Gastrocnemius medialis (tissue), 4 donors: ENCODE data around the gene HSBP1L1. TPM values are rescaled to one million over a fixed set of nuclear protein-coding genes. Genes with fewer than 3 reads are reported as not detected.
"Not testable (repeated sequence)": the region's sequence is repeated elsewhere in the genome, so short reads cannot be mapped to it uniquely, and the experiment has no call there.

ENCODE experiments used
- ATAC-seq, 2 donors: fragments of 150-250 bp; one replicate each; pipeline ENCODE4 v1.9.1; 2016
- DNase-seq, 2 donors: peaks; one replicate each; pipeline ENCODE4 v3.0.0-alpha.2; 2019
- H3K27ac ChIP-seq, 4 donors: fragments of 200-600 bp; sonication (generic); 1 replicate in 1 of 4; 2 replicates in 3 of 4; pipeline ENCODE4 v1.5.1; 2016 to 2018; ENCODE audit warnings: mild to moderate bottlenecking in 2 of 4, moderate library complexity in 1 of 4
- H3K27me3 ChIP-seq, 3 donors: fragments of 200-600 bp; sonication (generic) in 2 of 3; 1 replicate in 1 of 3; 2 replicates in 2 of 3; pipeline versions ENCODE4 v1.5.1 to v1.6.0; 2016 to 2019; ENCODE audit warnings: mild to moderate bottlenecking in 1 of 3, moderate library complexity in 1 of 3
- H3K36me3 ChIP-seq, 2 donors: fragments of 200-600 bp; sonication (generic) in 1 of 2; one replicate each; pipeline ENCODE4 v1.5.1; 2017 to 2018
- H3K4me1 ChIP-seq, 2 donors: fragments of 200-600 bp; sonication (generic) in 1 of 2; one replicate each; pipeline ENCODE4 v1.5.1; 2016 to 2017; ENCODE audit warnings: mild to moderate bottlenecking in 2 of 2
- H3K4me3 ChIP-seq, 4 donors: fragments of 200-600 bp; sonication (generic) in 3 of 4; 1 replicate in 1 of 4; 2 replicates in 3 of 4; pipeline ENCODE4 v1.5.1; 2016 to 2019; ENCODE audit warnings: mild to moderate bottlenecking in 2 of 4
- H3K9me3 ChIP-seq, 3 donors: fragments of 200-600 bp; sonication (generic) in 2 of 3; 1 replicate in 1 of 3; 2 replicates in 2 of 3; pipeline ENCODE4 v1.5.1; 2016 to 2019
- POLR2A ChIP-seq, 2 donors: fragments of 450-650 bp; IDR thresholded peaks; one replicate each; pipeline ENCODE4 v1.6.1; 2017; ENCODE audit warnings: antibody characterized with exemption in 2 of 2, mild to moderate bottlenecking in 2 of 2, moderate library complexity in 2 of 2
- in situ Hi-C, 4 donors: fragments of 200-750 bp; cut with MboI; loops; one replicate each; pipeline versions ENCODE4 v1.15.0 to v1.8.0; 2017; ENCODE audit warnings: low sequenced_read_pairs in 4 of 4
- intact Hi-C: fragments of 100-400 bp; cut with DNase I; formaldehyde crosslinking; loops from one replicate; pipeline ENCODE4 v1.15.1; 2023; ENCODE audit warnings: low total_unique reads
- total RNA-seq, 4 donors: library from RNA; depleted of rRNA; stranded (reverse); fragments of >200 nt; gene quantifications; one replicate each; pipeline versions ENCODE4 v1.1.0 to v1.2.3, GENCODE V29; 2016
- TF ChIP-seq, protein P1 (sequence below), 5 experiments: fragments of 450-650 bp in 3 of 5; fragments of 200-600 bp in 2 of 5; sonication (generic) in 2 of 5; IDR thresholded peaks in 4 of 5; conservative IDR thresholded peaks in 1 of 5; 1 replicate in 4 of 5; 2 replicates in 1 of 5; pipeline ENCODE4 v1.5.1; 2016 to 2019; ENCODE audit warnings: antibody characterized with exemption in 5 of 5, mild to moderate bottlenecking in 3 of 5, moderate library complexity in 3 of 5

The HSBP1L1 gene
- total RNA-seq, 4 donors from 2014 or later = 0.94 to 13.4 (median 6.9) TPM

DNA sequence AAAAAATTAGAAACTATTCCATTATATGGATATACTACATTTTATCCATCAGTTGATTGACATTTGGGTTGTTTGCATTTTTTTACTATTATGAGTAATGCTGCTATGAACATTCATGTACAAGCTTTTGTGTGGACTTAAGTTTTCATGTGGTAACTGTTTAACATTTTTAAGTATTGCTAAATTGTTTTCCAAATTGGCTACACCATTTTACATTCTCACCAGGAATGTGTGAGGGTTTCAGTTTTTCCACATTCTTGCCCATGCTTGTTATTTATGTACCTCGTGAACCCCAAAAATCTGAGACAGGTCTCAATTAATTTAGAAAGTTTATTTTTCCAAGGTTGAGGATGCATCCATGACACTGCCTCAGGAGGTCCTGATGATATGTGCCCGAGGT is 27.1 kb downstream of the HSBP1L1 start:
- Histone ChIP-seq H3K36me3 (no peaks in the 10 kb centered on the region), H3K4me3 (no peak overlapping the region), H3K27ac (no peak overlapping the region), H3K9me3 (no peaks in the 10 kb centered on the region), H3K4me1 (peaks cover 13 to 21% of the 10 kb centered on the region in 2 donors), H3K27me3 (no peaks in the 10 kb centered on the region)
- TF ChIP-seq, protein P1, sequence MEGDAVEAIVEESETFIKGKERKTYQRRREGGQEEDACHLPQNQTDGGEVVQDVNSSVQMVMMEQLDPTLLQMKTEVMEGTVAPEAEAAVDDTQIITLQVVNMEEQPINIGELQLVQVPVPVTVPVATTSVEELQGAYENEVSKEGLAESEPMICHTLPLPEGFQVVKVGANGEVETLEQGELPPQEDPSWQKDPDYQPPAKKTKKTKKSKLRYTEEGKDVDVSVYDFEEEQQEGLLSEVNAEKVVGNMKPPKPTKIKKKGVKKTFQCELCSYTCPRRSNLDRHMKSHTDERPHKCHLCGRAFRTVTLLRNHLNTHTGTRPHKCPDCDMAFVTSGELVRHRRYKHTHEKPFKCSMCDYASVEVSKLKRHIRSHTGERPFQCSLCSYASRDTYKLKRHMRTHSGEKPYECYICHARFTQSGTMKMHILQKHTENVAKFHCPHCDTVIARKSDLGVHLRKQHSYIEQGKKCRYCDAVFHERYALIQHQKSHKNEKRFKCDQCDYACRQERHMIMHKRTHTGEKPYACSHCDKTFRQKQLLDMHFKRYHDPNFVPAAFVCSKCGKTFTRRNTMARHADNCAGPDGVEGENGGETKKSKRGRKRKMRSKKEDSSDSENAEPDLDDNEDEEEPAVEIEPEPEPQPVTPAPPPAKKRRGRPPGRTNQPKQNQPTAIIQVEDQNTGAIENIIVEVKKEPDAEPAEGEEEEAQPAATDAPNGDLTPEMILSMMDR (IDR thresholded peaks at IDR 0.05 in 4 of 5, conservative IDR thresholded peaks at IDR 0.05 in 1 of 5) = no peak
- TF ChIP-seq POLR2A (IDR thresholded peaks at IDR 0.05) = no peak
- DNase-seq (no peak), ATAC-seq (no peak)
- in situ Hi-C loops (no loop called here), intact Hi-C loops (no loop called here)

DNA sequence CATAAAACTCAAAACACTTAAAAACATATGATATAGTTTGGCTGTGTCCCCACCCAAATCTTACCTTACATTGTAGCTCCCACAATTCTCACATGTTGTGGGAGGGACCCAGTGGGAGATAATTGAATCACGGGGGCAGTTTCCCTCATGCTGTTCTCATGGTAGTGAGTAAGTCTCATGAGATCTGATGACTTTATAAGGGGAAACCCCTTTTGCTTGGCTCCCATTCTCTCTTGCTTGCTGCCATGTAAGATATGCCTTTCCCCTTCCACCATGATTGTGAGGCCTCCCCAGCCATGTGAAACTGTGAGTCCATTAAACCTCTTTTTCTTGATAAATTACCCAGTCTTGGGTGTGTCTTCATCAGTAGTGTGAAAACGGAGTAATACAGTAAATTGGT is 35.3 kb downstream of the HSBP1L1 start:
- ATAC-seq, DNase-seq, H3K36me3 ChIP-seq, H3K9me3 ChIP-seq, H3K4me1 ChIP-seq, intact Hi-C loops, H3K27me3 ChIP-seq, H3K4me3 ChIP-seq, H3K27ac ChIP-seq, in situ Hi-C loops: not testable (repeated sequence)

GRCh38 chr18:80000877-80001276 is 36.4 kb downstream of the HSBP1L1 start:
- intact Hi-C loops = no loop called here
- TF ChIP-seq, protein P1 (IDR thresholded peaks at IDR 0.05 in 4 of 5, conservative IDR thresholded peaks at IDR 0.05 in 1 of 5) = no peak
- TF ChIP-seq POLR2A (IDR thresholded peaks at IDR 0.05) = no peak
- H3K4me3 ChIP-seq = no peak overlapping the region
- no peaks in the 10 kb centered on the region for H3K4me1 ChIP-seq
- no peaks in the 10 kb centered on the region for H3K36me3 ChIP-seq
- H3K27me3 ChIP-seq = no peaks in the 10 kb centered on the region
- DNase-seq = no peak
- H3K27ac ChIP-seq = no peak overlapping the region
- ATAC-seq = no peak
- no peaks in the 10 kb centered on the region for H3K9me3 ChIP-seq
- in situ Hi-C loops = no loop called here

GRCh38 chr18:80002468-80002867 is 38.0 kb downstream of the HSBP1L1 start:
- ATAC-seq (no peak), DNase-seq (no peak)
- intact Hi-C loops = no loop called here
- H3K4me1 ChIP-seq = no peaks in the 10 kb centered on the region
- no peak overlapping the region for H3K27ac ChIP-seq
- in situ Hi-C loops = no loop called here
- no peak overlapping the region for H3K4me3 ChIP-seq
- no peak for TF ChIP-seq POLR2A (IDR thresholded peaks at IDR 0.05)
- TF ChIP-seq, protein P1 (IDR thresholded peaks at IDR 0.05 in 4 of 5, conservative IDR thresholded peaks at IDR 0.05 in 1 of 5) = no peak
- H3K27me3 ChIP-seq = no peaks in the 10 kb centered on the region
- no peaks in the 10 kb centered on the region for H3K9me3 ChIP-seq
- no peaks in the 10 kb centered on the region for H3K36me3 ChIP-seq

- TF ChIP-seq, protein P1 (IDR thresholded peaks at IDR 0.05 in 4 of 5, conservative IDR thresholded peaks at IDR 0.05 in 1 of 5) = no peak
- no peak for TF ChIP-seq POLR2A (IDR thresholded peaks at IDR 0.05)
- Histone ChIP-seq H3K4me1 (no peaks in the 10 kb centered on the region), H3K9me3 (no peaks in the 10 kb centered on the region), H3K27ac (no peak overlapping the region), H3K4me3 (no peak overlapping the region), H3K27me3 (no peaks in the 10 kb centered on the region), H3K36me3 (no peaks in the 10 kb centered on the region)
- intact Hi-C loops (no loop called here), in situ Hi-C loops (no loop called here)
- DNase-seq (no peak), ATAC-seq (no peak)
These were observed 40.3 kb downstream of the HSBP1L1 start for GRCh38 chr18:80004600-80005342.
